ENCODE data around the gene INPP1.
A peak's percentile ranks its signal among the peaks of the same experiment; 100 is the strongest.

Gene INPP1

DNA sequence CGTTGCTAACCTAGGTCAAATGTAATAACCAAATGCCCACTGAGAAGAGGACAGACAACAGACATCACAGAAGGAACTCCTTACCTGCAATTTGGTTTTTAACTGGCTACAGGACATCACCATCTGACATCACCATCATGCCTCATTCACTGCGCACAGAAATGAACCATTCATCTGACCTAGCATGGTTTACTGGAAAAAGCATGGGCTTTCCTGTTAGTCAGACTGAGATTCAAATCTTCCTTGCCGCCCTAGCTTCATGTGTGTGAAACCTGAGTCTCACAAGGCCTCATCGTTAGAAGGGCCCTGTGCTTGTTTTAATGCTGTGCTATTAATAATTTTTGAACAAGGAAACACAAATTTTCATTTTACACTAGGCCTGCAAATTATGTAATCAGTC, 22.7 kb upstream of the INPP1 start:
- Histone ChIP-seq H3K36me3 (replicated peaks; ENCODE audit: insufficient read depth, low read length) (no peaks in the 10 kb centered on the region), H3K27ac (ENCODE audit: low read length) (no peak overlapping the region; the same call in 1 of the 2 replicates), H2AFZ (ENCODE audit: low read length) (peak overlapping the region; percentile 95), H3K27me3 (replicated peaks; ENCODE audit: insufficient read depth, low read length) (no peaks in the 10 kb centered on the region), H3K79me2 (ENCODE audit: low read length) (peaks cover 28% of the 10 kb centered on the region), H3K4me2 (ENCODE audit: low read depth, low read length) (peak overlapping the region; percentile 58), H3F3A (ENCODE audit: insufficient read depth, low read length) (peaks cover 16% of the 10 kb centered on the region; the same call in 1 of the 2 replicates), H3K9me2 (replicated peaks; ENCODE audit: insufficient read depth, low read length) (no peaks in the 10 kb centered on the region), H4K20me1 (ENCODE audit: insufficient read depth, low read length) (no peaks in the 10 kb centered on the region), H3K9me3 (replicated peaks; ENCODE audit: insufficient read depth, low read length) (no peaks in the 10 kb centered on the region), H3K4me1 (ENCODE audit: low read length) (peaks cover 23% of the 10 kb centered on the region), H3K4me3 (ENCODE audit: low read length) (peak overlapping the region; percentile 88), H3K9ac (ENCODE audit: low read length) (no peak overlapping the region)
- TF ChIP-seq EZH2phosphoT487 (IDR thresholded peaks at IDR 0.05; ENCODE audit: low read length) (no peak), EZH2 (optimal IDR thresholded peaks at IDR 0.05; ENCODE audit: low read depth, low read length) (no peak)
- TF ChIP-seq, protein P1, sequence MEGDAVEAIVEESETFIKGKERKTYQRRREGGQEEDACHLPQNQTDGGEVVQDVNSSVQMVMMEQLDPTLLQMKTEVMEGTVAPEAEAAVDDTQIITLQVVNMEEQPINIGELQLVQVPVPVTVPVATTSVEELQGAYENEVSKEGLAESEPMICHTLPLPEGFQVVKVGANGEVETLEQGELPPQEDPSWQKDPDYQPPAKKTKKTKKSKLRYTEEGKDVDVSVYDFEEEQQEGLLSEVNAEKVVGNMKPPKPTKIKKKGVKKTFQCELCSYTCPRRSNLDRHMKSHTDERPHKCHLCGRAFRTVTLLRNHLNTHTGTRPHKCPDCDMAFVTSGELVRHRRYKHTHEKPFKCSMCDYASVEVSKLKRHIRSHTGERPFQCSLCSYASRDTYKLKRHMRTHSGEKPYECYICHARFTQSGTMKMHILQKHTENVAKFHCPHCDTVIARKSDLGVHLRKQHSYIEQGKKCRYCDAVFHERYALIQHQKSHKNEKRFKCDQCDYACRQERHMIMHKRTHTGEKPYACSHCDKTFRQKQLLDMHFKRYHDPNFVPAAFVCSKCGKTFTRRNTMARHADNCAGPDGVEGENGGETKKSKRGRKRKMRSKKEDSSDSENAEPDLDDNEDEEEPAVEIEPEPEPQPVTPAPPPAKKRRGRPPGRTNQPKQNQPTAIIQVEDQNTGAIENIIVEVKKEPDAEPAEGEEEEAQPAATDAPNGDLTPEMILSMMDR (IDR thresholded peaks at IDR 0.05; ENCODE audit: low read length) = no peak
- DNase-seq = no peak

DNA sequence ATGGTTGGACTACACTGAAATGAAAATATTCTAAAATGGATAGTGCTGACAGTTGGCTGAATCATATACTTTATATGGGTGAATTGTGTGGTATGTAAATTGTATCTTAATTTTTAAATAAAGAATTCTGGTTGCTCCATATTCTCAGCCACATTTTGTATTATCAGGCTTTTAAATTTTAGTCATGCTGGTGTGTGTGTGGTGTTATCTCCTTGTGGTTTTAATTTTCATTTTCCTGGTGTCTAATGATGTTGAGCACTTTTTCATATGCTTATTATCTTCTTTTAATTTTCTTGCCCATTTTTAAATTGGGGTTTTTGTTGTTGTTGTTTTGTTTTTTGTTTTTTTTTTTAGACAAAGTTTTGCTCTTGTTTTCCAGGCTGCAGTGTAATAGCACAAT, 20.0 kb upstream of the INPP1 start:
- Histone ChIP-seq H3K9me3 (replicated peaks; ENCODE audit: insufficient read depth, low read length) (no peaks in the 10 kb centered on the region), H3K36me3 (replicated peaks; ENCODE audit: insufficient read depth, low read length) (no peaks in the 10 kb centered on the region), H3K79me2 (ENCODE audit: low read length) (peaks cover 9% of the 10 kb centered on the region), H4K20me1 (ENCODE audit: insufficient read depth, low read length) (no peaks in the 10 kb centered on the region), H2AFZ (ENCODE audit: low read length) (no peak overlapping the region), H3K4me1 (ENCODE audit: low read length) (peaks cover 11% of the 10 kb centered on the region), H3K27ac (ENCODE audit: low read length) (no peak overlapping the region), H3K4me2 (ENCODE audit: low read depth, low read length) (no peak overlapping the region), H3F3A (ENCODE audit: insufficient read depth, low read length) (peaks cover 16% of the 10 kb centered on the region; the same call in 1 of the 2 replicates), H3K4me3 (ENCODE audit: low read length) (no peak overlapping the region), H3K9me2 (replicated peaks; ENCODE audit: insufficient read depth, low read length) (no peaks in the 10 kb centered on the region), H3K9ac (ENCODE audit: low read length) (no peak overlapping the region), H3K27me3 (replicated peaks; ENCODE audit: insufficient read depth, low read length) (no peaks in the 10 kb centered on the region)
- DNase-seq = no peak
- TF ChIP-seq EZH2phosphoT487 (IDR thresholded peaks at IDR 0.05; ENCODE audit: low read length) = no peak
- no peak for TF ChIP-seq EZH2 (optimal IDR thresholded peaks at IDR 0.05; ENCODE audit: low read depth, low read length)
- TF ChIP-seq, protein P1 (IDR thresholded peaks at IDR 0.05; ENCODE audit: low read length) = no peak

DNA sequence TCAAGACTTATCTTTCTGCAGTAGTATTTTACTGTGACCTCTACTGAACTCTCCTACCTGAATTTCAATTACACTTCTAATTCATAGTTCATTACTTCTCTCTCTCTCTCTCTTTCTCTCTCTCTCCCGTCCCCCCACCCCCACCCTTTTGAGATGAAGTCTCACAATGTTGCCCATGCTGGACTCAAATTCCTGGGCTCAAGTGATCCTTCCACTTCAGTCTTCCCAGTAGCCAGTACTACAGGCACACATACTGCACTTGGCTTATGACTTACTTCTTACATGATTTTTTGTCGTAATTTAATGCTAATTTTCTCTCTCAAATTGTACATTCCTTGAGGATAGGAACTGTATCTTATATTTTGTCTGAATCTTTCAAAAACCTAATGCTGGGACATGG, 17.8 kb upstream of the INPP1 start:
- H2AFZ ChIP-seq (ENCODE audit: low read length) = no peak overlapping the region
- no peaks in the 10 kb centered on the region for H3F3A ChIP-seq (ENCODE audit: insufficient read depth, low read length)
- H3K9ac ChIP-seq (ENCODE audit: low read length) = no peak overlapping the region
- no peak for DNase-seq
- no peaks in the 10 kb centered on the region for H3K9me2 ChIP-seq (replicated peaks; ENCODE audit: insufficient read depth, low read length)
- no peaks in the 10 kb centered on the region for H3K79me2 ChIP-seq (ENCODE audit: low read length)
- peaks cover 3% of the 10 kb centered on the region for H3K4me1 ChIP-seq (ENCODE audit: low read length)
- no peak overlapping the region for H3K4me3 ChIP-seq (ENCODE audit: low read length)
- no peaks in the 10 kb centered on the region for H4K20me1 ChIP-seq (ENCODE audit: insufficient read depth, low read length)
- TF ChIP-seq, protein P1 (IDR thresholded peaks at IDR 0.05; ENCODE audit: low read length) = no peak
- TF ChIP-seq EZH2phosphoT487 (IDR thresholded peaks at IDR 0.05; ENCODE audit: low read length) = no peak
- TF ChIP-seq EZH2 (optimal IDR thresholded peaks at IDR 0.05; ENCODE audit: low read depth, low read length) = no peak
- no peaks in the 10 kb centered on the region for H3K36me3 ChIP-seq (replicated peaks; ENCODE audit: insufficient read depth, low read length)
- H3K27ac ChIP-seq (ENCODE audit: low read length) = no peak overlapping the region
- H3K27me3 ChIP-seq (replicated peaks; ENCODE audit: insufficient read depth, low read length) = no peaks in the 10 kb centered on the region
- H3K4me2 ChIP-seq (ENCODE audit: low read depth, low read length) = no peak overlapping the region
- H3K9me3 ChIP-seq (replicated peaks; ENCODE audit: insufficient read depth, low read length) = no peaks in the 10 kb centered on the region

Measured in MM.1S (cell line).